ENCODE measurements around the gene MAP3K14.

DNA sequence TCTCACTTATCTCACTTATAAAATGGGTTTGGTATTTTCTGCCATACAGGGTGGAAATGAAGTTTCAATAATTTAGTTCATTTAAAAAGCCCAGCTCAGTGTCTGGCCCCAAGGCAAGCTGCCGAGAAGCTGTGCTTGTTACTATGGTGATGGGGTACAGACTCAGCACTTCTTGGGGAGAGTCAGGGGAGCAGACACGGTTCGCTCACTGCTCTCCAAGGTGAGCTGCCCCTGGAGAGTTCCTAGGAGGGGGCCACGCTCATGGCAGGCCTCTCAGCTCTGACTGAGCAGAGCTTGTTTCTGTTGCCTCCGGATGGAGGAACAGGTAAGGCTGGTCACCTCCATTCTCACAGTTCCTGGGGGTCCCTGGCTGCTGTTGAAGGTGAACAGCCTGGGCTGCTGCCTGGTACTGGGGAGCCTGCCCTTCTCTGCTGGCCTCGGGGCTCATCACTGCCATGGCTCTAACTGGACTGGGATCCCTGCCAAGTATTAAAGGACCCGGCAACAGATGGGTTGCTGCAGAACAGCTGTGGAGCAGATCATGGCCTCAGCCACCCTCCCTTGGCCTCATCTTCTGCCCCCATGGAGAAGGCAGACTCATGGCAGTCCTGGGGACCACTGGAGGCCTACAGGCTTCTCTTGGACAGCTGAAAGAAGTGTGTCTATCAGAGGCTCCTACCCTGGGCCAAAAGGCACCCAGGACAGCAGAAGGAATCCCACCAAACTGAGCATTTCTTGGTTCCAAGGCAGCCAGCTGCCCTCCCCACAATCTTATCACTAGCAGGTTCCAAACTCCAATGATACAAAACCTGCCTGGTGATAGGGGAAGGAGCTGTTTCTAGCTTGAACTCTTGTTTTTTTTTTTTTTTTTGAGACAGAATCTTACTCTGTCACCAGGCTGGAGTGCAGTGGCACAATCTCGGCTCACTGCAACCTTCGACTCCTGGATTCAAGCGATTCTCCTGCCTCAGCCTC lies 29.0 kb downstream of the MAP3K14 start:
- TF ChIP-seq RFX5 (IDR thresholded peaks at IDR 0.05; ENCODE audit: low read length) (no peak), SIN3A (IDR thresholded peaks at IDR 0.05; ENCODE audit: borderline replicate concordance, low read depth, low read length) (no peak), CTCF (IDR thresholded peaks at IDR 0.05) (no peak), RAD21 (IDR thresholded peaks at IDR 0.05; ENCODE audit: low read length) (peak; percentile 17; the same call in 1 of the 2 replicates), EP300 (IDR thresholded peaks at IDR 0.05; ENCODE audit: borderline replicate concordance in 1 of 2, low read depth in 1 of 2, low read length in 1 of 2) (peak in 1 of 2 experiments; percentile 89; a peak in 2 of 4 replicates), YY1 (IDR thresholded peaks at IDR 0.05; ENCODE audit: low read depth) (no peak), POLR2AphosphoS5 (IDR thresholded peaks at IDR 0.05; ENCODE audit: low read depth, low read length) (no peak), GABPA (IDR thresholded peaks at IDR 0.05; ENCODE audit: low read depth) (no peak)
- TF ChIP-seq, protein P1, sequence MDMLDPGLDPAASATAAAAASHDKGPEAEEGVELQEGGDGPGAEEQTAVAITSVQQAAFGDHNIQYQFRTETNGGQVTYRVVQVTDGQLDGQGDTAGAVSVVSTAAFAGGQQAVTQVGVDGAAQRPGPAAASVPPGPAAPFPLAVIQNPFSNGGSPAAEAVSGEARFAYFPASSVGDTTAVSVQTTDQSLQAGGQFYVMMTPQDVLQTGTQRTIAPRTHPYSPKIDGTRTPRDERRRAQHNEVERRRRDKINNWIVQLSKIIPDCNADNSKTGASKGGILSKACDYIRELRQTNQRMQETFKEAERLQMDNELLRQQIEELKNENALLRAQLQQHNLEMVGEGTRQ (IDR thresholded peaks at IDR 0.05; ENCODE audit: borderline replicate concordance, low read depth, low read length), result no peak
- TF ChIP-seq, protein P2, sequence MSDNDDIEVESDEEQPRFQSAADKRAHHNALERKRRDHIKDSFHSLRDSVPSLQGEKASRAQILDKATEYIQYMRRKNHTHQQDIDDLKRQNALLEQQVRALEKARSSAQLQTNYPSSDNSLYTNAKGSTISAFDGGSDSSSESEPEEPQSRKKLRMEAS (IDR thresholded peaks at IDR 0.05; ENCODE audit: low read depth), result no peak

Measured in SK-N-SH (cell line).